Measurements from ENCODE around the gene KLF8.

DNA sequence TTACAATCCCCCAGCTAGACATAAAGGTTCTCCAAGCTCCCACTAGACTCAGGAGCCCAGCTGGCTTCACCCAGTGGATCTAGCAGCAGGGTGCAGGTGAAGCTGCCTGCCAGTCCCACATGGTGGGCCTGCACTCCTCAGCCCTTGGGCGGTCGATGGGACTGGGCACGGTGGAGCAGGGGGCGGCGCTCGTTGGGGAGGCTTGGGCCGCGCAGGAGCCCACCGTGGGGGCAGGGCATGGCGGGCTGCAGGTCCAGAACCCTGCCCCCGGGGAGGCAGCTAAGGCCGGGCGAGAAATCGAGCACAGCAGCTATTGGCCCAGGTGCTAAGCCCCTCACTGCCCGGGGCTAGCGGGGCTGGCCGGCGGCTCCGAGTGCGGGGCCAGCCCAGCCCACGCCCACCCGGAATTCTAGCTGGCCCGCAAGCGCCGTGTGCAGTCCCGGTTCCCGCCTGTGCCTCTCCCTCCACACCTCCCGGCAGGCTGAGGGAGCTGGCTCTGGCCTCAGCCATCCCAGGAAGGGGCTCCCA lies 9.6 kb upstream of the KLF8 start:
- TF ChIP-seq NRF1 (IDR thresholded peaks at IDR 0.05; ENCODE audit: low read depth, low read length) (no peak), ELF1 (IDR thresholded peaks at IDR 0.05) (no peak), SIN3A (IDR thresholded peaks at IDR 0.05; ENCODE audit: borderline replicate concordance, low read depth, low read length) (no peak), POLR2AphosphoS5 (IDR thresholded peaks at IDR 0.05; ENCODE audit: low read depth, low read length) (no peak), EZH2phosphoT487 (IDR thresholded peaks at IDR 0.05; ENCODE audit: borderline replicate concordance, low read depth) (no peak), TEAD4 (IDR thresholded peaks at IDR 0.05; ENCODE audit: borderline replicate concordance, insufficient read depth) (no peak), TCF12 (IDR thresholded peaks at IDR 0.05) (no peak), YY1 (IDR thresholded peaks at IDR 0.05; ENCODE audit: low read depth) (no peak)
- TF ChIP-seq, protein P1, sequence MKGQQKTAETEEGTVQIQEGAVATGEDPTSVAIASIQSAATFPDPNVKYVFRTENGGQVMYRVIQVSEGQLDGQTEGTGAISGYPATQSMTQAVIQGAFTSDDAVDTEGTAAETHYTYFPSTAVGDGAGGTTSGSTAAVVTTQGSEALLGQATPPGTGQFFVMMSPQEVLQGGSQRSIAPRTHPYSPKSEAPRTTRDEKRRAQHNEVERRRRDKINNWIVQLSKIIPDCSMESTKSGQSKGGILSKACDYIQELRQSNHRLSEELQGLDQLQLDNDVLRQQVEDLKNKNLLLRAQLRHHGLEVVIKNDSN (IDR thresholded peaks at IDR 0.05; ENCODE audit: borderline replicate concordance, low read depth), result no peak
- TF ChIP-seq, protein P2, sequence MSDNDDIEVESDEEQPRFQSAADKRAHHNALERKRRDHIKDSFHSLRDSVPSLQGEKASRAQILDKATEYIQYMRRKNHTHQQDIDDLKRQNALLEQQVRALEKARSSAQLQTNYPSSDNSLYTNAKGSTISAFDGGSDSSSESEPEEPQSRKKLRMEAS (IDR thresholded peaks at IDR 0.05; ENCODE audit: low read depth), result no peak
- TF ChIP-seq, protein P3, sequence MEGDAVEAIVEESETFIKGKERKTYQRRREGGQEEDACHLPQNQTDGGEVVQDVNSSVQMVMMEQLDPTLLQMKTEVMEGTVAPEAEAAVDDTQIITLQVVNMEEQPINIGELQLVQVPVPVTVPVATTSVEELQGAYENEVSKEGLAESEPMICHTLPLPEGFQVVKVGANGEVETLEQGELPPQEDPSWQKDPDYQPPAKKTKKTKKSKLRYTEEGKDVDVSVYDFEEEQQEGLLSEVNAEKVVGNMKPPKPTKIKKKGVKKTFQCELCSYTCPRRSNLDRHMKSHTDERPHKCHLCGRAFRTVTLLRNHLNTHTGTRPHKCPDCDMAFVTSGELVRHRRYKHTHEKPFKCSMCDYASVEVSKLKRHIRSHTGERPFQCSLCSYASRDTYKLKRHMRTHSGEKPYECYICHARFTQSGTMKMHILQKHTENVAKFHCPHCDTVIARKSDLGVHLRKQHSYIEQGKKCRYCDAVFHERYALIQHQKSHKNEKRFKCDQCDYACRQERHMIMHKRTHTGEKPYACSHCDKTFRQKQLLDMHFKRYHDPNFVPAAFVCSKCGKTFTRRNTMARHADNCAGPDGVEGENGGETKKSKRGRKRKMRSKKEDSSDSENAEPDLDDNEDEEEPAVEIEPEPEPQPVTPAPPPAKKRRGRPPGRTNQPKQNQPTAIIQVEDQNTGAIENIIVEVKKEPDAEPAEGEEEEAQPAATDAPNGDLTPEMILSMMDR (IDR thresholded peaks at IDR 0.05), result no peak
- TF ChIP-seq, protein P4, sequence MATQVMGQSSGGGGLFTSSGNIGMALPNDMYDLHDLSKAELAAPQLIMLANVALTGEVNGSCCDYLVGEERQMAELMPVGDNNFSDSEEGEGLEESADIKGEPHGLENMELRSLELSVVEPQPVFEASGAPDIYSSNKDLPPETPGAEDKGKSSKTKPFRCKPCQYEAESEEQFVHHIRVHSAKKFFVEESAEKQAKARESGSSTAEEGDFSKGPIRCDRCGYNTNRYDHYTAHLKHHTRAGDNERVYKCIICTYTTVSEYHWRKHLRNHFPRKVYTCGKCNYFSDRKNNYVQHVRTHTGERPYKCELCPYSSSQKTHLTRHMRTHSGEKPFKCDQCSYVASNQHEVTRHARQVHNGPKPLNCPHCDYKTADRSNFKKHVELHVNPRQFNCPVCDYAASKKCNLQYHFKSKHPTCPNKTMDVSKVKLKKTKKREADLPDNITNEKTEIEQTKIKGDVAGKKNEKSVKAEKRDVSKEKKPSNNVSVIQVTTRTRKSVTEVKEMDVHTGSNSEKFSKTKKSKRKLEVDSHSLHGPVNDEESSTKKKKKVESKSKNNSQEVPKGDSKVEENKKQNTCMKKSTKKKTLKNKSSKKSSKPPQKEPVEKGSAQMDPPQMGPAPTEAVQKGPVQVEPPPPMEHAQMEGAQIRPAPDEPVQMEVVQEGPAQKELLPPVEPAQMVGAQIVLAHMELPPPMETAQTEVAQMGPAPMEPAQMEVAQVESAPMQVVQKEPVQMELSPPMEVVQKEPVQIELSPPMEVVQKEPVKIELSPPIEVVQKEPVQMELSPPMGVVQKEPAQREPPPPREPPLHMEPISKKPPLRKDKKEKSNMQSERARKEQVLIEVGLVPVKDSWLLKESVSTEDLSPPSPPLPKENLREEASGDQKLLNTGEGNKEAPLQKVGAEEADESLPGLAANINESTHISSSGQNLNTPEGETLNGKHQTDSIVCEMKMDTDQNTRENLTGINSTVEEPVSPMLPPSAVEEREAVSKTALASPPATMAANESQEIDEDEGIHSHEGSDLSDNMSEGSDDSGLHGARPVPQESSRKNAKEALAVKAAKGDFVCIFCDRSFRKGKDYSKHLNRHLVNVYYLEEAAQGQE (IDR thresholded peaks at IDR 0.05; ENCODE audit: low read depth, low read length), result no peak

Measured in SK-N-SH (cell line).